NB4 (cell line): ENCODE measurements around the gene ARMC9.

Experiments used
- MYC ChIP-seq: IDR thresholded peaks from 2 replicates; pipeline ENCODE4 v1.6.1; 2011; ENCODE audit warnings: low read depth, low read length
- TF ChIP-seq, protein P1 (sequence below): IDR thresholded peaks from 2 replicates; pipeline ENCODE4 v1.6.1; 2011; ENCODE audit warnings: low read depth, low read length

- TF ChIP-seq MYC = no peak
- TF ChIP-seq, protein P1, sequence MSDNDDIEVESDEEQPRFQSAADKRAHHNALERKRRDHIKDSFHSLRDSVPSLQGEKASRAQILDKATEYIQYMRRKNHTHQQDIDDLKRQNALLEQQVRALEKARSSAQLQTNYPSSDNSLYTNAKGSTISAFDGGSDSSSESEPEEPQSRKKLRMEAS = no peak
Measured at GRCh38 chr2:231161252-231161839, 37.1 kb upstream of the ARMC9 start.
